ENCODE data around the gene ERC2.

The ERC2 gene

DNA sequence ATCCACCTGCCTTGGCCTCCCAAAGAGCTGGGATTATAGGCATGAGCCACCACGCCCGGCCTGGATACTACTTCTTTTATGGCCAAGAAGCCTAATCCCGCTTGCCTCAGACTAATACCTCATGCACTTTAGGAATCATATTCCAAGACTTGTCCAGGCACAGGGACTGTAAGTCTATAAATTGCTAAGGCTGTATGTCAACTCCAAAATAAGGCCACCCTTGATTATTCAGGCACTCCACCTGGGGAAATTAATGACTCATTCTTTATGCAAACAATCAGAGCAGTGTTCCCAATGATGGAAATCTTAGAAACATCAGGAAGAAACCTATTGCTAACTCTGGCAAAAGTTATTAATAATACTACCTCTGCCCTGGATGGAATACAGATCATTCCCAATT lies 98.4 kb downstream of the ERC2 start:
- TF ChIP-seq, protein P1, sequence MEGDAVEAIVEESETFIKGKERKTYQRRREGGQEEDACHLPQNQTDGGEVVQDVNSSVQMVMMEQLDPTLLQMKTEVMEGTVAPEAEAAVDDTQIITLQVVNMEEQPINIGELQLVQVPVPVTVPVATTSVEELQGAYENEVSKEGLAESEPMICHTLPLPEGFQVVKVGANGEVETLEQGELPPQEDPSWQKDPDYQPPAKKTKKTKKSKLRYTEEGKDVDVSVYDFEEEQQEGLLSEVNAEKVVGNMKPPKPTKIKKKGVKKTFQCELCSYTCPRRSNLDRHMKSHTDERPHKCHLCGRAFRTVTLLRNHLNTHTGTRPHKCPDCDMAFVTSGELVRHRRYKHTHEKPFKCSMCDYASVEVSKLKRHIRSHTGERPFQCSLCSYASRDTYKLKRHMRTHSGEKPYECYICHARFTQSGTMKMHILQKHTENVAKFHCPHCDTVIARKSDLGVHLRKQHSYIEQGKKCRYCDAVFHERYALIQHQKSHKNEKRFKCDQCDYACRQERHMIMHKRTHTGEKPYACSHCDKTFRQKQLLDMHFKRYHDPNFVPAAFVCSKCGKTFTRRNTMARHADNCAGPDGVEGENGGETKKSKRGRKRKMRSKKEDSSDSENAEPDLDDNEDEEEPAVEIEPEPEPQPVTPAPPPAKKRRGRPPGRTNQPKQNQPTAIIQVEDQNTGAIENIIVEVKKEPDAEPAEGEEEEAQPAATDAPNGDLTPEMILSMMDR (conservative IDR thresholded peaks at IDR 0.05; ENCODE audit: low read length): no peak
- no peak for TF ChIP-seq EZH2phosphoT487 (IDR thresholded peaks at IDR 0.05; ENCODE audit: borderline replicate concordance)
- Histone ChIP-seq H4K20me1 (ENCODE audit: insufficient read depth, low read length, poor library complexity, severe bottlenecking) (no peaks in the 10 kb centered on the region), H3K4me3 (ENCODE audit: low read length, poor library complexity, severe bottlenecking) (no peak overlapping the region), H3K36me3 (ENCODE audit: insufficient read depth, low read length) (no peaks in the 10 kb centered on the region), H3K27me3 (ENCODE audit: insufficient read depth, low read length, poor library complexity, severe bottlenecking) (no peaks in the 10 kb centered on the region), H3K9ac (ENCODE audit: low read depth, low read length, poor library complexity, severe bottlenecking) (no peak overlapping the region), H3K9me2 (replicated peaks; ENCODE audit: low read depth, low read length) (no peaks in the 10 kb centered on the region), H3F3A (ENCODE audit: low read depth) (no peaks in the 10 kb centered on the region), H3K4me1 (ENCODE audit: insufficient read depth, low read length, poor library complexity, severe bottlenecking) (no peaks in the 10 kb centered on the region), H3K79me2 (ENCODE audit: insufficient read depth, low read length) (no peaks in the 10 kb centered on the region), H3K4me2 (ENCODE audit: low read depth, low read length, poor library complexity, severe bottlenecking) (no peak overlapping the region), H2AFZ (ENCODE audit: low read length) (no peak overlapping the region), H3K9me3 (ENCODE audit: insufficient read depth, low read depth, low read length) (no peaks in the 10 kb centered on the region)

GRCh38 chr3:56368846-56369245 lies 99.4 kb downstream of the ERC2 start:
- H3K4me1 ChIP-seq (ENCODE audit: insufficient read depth, low read length, poor library complexity, severe bottlenecking): no peaks in the 10 kb centered on the region
- H3K9ac ChIP-seq (ENCODE audit: low read depth, low read length, poor library complexity, severe bottlenecking): no peak overlapping the region
- TF ChIP-seq, protein P1 (conservative IDR thresholded peaks at IDR 0.05; ENCODE audit: low read length): no peak
- no peak for TF ChIP-seq EZH2phosphoT487 (IDR thresholded peaks at IDR 0.05; ENCODE audit: borderline replicate concordance)
- no peaks in the 10 kb centered on the region for H4K20me1 ChIP-seq (ENCODE audit: insufficient read depth, low read length, poor library complexity, severe bottlenecking)
- no peaks in the 10 kb centered on the region for H3K36me3 ChIP-seq (ENCODE audit: insufficient read depth, low read length)
- no peak overlapping the region for H3K4me2 ChIP-seq (ENCODE audit: low read depth, low read length, poor library complexity, severe bottlenecking)
- H3K27me3 ChIP-seq (ENCODE audit: insufficient read depth, low read length, poor library complexity, severe bottlenecking): no peaks in the 10 kb centered on the region
- H3K4me3 ChIP-seq (ENCODE audit: low read length, poor library complexity, severe bottlenecking): no peak overlapping the region
- no peak overlapping the region for H2AFZ ChIP-seq (ENCODE audit: low read length)
- no peaks in the 10 kb centered on the region for H3K79me2 ChIP-seq (ENCODE audit: insufficient read depth, low read length)
- no peaks in the 10 kb centered on the region for H3F3A ChIP-seq (ENCODE audit: low read depth)
- no peaks in the 10 kb centered on the region for H3K9me2 ChIP-seq (replicated peaks; ENCODE audit: low read depth, low read length)
- no peaks in the 10 kb centered on the region for H3K9me3 ChIP-seq (ENCODE audit: insufficient read depth, low read depth, low read length)

DNA sequence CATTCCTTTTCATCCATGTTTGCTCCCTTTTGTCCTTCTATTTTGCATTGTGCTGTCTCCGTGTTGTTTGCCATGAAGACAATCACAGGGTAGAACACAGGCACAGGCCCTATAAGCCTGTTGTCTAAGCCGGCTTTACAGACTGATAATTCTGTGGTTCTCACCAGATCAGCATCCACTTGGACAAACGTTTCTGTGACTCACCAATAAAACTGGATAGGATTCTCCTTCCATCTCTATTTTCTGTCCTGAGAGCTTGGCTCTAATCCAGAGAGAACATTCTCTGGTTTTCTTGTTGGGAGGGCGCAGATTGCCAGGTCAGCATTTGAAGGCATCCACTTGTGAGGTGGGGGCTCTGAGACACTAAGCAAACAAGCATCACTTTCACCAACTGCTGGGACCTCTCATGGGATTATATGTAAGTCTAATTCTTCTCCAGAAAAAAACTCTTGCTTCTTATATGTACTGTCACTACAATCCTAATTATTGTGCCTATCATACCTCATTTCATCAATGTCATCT lies 101.6 kb downstream of the ERC2 start:
- H3K4me2 ChIP-seq (ENCODE audit: low read depth, low read length, poor library complexity, severe bottlenecking): no peak overlapping the region

More for the DNA sequence above, 101.6 kb downstream of the ERC2 start:
- TF ChIP-seq EZH2phosphoT487 (IDR thresholded peaks at IDR 0.05; ENCODE audit: borderline replicate concordance): no peak
- TF ChIP-seq, protein P1 (conservative IDR thresholded peaks at IDR 0.05; ENCODE audit: low read length): no peak
- no peaks in the 10 kb centered on the region for H3K9me2 ChIP-seq (replicated peaks; ENCODE audit: low read depth, low read length)
- no peaks in the 10 kb centered on the region for H3K9me3 ChIP-seq (ENCODE audit: insufficient read depth, low read depth, low read length)
- H3K79me2 ChIP-seq (ENCODE audit: insufficient read depth, low read length): no peaks in the 10 kb centered on the region
- H2AFZ ChIP-seq (ENCODE audit: low read length): no peak overlapping the region
- no peaks in the 10 kb centered on the region for H3K27me3 ChIP-seq (ENCODE audit: insufficient read depth, low read length, poor library complexity, severe bottlenecking)
- H3K4me1 ChIP-seq (ENCODE audit: insufficient read depth, low read length, poor library complexity, severe bottlenecking): no peaks in the 10 kb centered on the region
- H3K9ac ChIP-seq (ENCODE audit: low read depth, low read length, poor library complexity, severe bottlenecking): no peak overlapping the region
- no peaks in the 10 kb centered on the region for H3K36me3 ChIP-seq (ENCODE audit: insufficient read depth, low read length)
- no peaks in the 10 kb centered on the region for H4K20me1 ChIP-seq (ENCODE audit: insufficient read depth, low read length, poor library complexity, severe bottlenecking)
- no peaks in the 10 kb centered on the region for H3F3A ChIP-seq (ENCODE audit: low read depth)
- no peak overlapping the region for H3K4me3 ChIP-seq (ENCODE audit: low read length, poor library complexity, severe bottlenecking)
